ENCODE data around the gene NXNL1.

The NXNL1 gene

DNA sequence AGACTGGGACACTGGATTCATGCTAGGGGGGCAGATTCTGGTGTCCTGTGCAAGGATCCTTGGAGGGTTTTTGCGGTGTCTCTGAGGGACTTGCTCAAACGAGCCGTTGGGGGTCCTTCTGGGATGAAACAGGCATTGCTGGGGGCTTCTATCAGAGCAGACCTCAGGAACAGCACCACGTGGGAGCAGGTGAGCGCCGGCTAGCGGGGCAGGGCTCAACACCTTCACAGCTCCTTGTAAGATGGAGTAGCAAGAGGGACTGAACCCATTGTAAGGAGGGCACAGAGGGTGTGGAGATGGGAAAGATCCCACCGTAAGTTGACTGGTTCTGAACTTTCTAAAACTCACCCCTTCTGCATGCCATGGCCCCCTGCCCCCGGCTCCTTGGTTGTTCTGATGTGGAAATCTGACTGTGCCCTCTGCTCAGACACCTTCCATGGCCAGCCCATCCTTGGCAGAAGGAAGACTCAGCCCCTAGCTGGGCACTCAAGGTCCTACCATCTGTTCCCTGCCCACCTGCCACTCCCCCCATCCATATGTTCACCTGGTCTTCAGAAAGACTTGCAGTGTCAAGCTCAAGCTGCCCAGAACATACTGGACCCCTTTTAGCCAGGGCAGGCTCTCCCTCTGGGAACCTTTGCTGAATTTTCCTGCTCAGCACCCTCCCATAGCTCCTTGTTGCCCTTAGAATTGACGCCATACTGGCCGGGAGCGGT lies 10.8 kb upstream of the NXNL1 start:
- H3K14ac ChIP-seq (ENCODE audit: low read length): peak overlapping the region; percentile 23
- no peak overlapping the region for H3K4ac ChIP-seq (ENCODE audit: low read length)
- peaks cover 13 to 16% of the 10 kb centered on the region in 2 donors for H3K4me1 ChIP-seq (ENCODE audit: control insufficient read depth in 2 of 2, insufficient read depth in 1 of 2, low read depth in 1 of 2, low read length in 2 of 2)
- H2BK15ac ChIP-seq (ENCODE audit: low read length): peak overlapping the region; percentile 3
- no peak overlapping the region for H3K23ac ChIP-seq (ENCODE audit: low read depth, low read length, poor library complexity)
- DNase-seq (ENCODE audit: low spot score): no peak
- H2AK5ac ChIP-seq (ENCODE audit: low read depth, low read length): peak overlapping the region; percentile 39
- no peak overlapping the region for H3K27ac ChIP-seq (replicated peaks; ENCODE audit: low read length)
- peak overlapping the region; percentile 97 to 99 for H3K4me3 ChIP-seq (ENCODE audit: low read length in 2 of 2)
- no peak overlapping the region for H3K9ac ChIP-seq (ENCODE audit: low read depth, low read length, poor library complexity)
- WGBS, 2 donors (ENCODE audit: extremely low coverage in 2 of 2, insufficient read length in 2 of 2, insufficient replicate concordance in 1 of 2): no CpG with 5 or more reads among the region's 12 CpGs
- no peak overlapping the region for H2BK12ac ChIP-seq (ENCODE audit: low read length)
- H2BK120ac ChIP-seq (ENCODE audit: low read depth, low read length): no peak overlapping the region
- H3K79me1 ChIP-seq (ENCODE audit: low read depth, low read length): peaks cover 2% of the 10 kb centered on the region
- H3K36me3 ChIP-seq (replicated peaks in 1 of 2; ENCODE audit: control insufficient read depth in 2 of 2, insufficient read depth in 2 of 2, low read length in 2 of 2): no peaks in the 10 kb centered on the region
- H4K8ac ChIP-seq (ENCODE audit: low read depth, low read length): no peak overlapping the region
- H3K27me3 ChIP-seq (ENCODE audit: control insufficient read depth in 3 of 3, insufficient read depth in 3 of 3, low read depth in 1 of 3, low read length in 3 of 3): peaks cover 0 to 9% (median 0%) of the 10 kb centered on the region in 3 experiments
- H3K4me2 ChIP-seq (ENCODE audit: insufficient read depth, low read length, poor library complexity, severe bottlenecking): peak overlapping the region; percentile 72
- peak overlapping the region; percentile 44 for H3K18ac ChIP-seq (ENCODE audit: low read length)
- H2AFZ ChIP-seq (ENCODE audit: low read length): peak overlapping the region; percentile 100
- no peak overlapping the region for H2BK5ac ChIP-seq (ENCODE audit: low read length)
- peak overlapping the region; percentile 12 for H4K91ac ChIP-seq (ENCODE audit: low read depth, low read length, poor library complexity)
- H3K9me3 ChIP-seq (replicated peaks in 1 of 2; ENCODE audit: control insufficient read depth in 2 of 2, insufficient read depth in 1 of 2, low read depth in 1 of 2, low read length in 2 of 2): no peaks in the 10 kb centered on the region

DNA sequence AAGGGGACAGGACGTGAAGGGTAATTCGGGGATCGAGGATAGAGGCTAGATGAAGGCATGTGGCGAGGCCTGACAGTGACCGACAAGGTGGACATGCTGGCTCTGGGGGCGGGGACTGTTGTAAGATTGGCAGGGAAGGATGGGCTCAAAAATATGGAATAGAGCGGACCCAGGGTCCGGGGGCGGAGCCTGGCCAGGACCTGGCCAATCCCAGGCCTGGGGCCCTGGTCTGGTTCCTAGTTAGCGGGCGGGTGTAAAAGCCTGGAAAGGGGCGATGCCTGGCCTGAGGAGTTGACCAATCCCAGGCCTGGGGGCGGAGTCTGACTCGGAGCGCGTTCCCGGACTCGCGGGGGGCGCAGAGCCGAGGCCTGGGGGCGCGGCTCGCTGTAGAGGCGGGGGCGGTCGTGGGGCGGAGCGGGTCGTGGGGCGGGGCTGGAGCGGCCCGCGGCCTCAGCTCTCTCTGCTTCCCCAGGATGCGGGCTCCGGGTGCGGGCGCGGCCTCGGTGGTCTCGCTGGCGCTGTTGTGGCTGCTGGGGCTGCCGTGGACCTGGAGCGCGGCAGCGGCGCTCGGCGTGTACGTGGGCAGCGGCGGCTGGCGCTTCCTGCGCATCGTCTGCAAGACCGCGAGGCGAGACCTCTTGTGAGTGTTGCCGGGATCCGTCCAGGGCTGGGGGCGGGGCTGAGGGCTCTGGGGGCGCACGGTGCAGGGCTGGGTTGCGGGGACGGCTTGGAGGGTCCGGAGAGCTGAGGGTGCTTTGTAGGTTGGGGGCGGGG lies 9.5 kb upstream of the NXNL1 start, which contains the start of gene SLC27A1:
Gene SLC27A1 (plus strand): TSS at position 457 of the 774 bp plus-strand sequence. CDS start 17 bp downstream, at position 474.
- Histone ChIP-seq H2BK15ac (ENCODE audit: low read length) (peak within 1 kb of the TSS; percentile 25), H3K4me2 (ENCODE audit: insufficient read depth, low read length, poor library complexity, severe bottlenecking) (peak within 1 kb of the TSS; percentile 92), H2AK5ac (ENCODE audit: low read depth, low read length) (peak within 1 kb of the TSS; percentile 39), H3K79me1 (ENCODE audit: low read depth, low read length) (no peaks in the 10 kb centered on the region), H3K9ac (ENCODE audit: low read depth, low read length, poor library complexity) (peak within 1 kb of the TSS; percentile 99), H3K4me3 (ENCODE audit: low read length in 2 of 2) (peak within 1 kb of the TSS; percentile 97 to 99), H3K23ac (ENCODE audit: low read depth, low read length, poor library complexity) (peak within 1 kb of the TSS; percentile 97), H4K91ac (ENCODE audit: low read depth, low read length, poor library complexity) (no peak within 1 kb of the TSS), H2AFZ (ENCODE audit: low read length) (peak within 1 kb of the TSS; percentile 100), H3K14ac (ENCODE audit: low read length) (peak within 1 kb of the TSS; percentile 100), H2BK120ac (ENCODE audit: low read depth, low read length) (peak within 1 kb of the TSS; percentile 1), H3K4ac (ENCODE audit: low read length) (no peak within 1 kb of the TSS), H3K9me3 (replicated peaks in 1 of 2; ENCODE audit: control insufficient read depth in 2 of 2, insufficient read depth in 1 of 2, low read depth in 1 of 2, low read length in 2 of 2) (no peaks in the 10 kb centered on the region), H3K27ac (replicated peaks; ENCODE audit: low read length) (peak within 1 kb of the TSS; percentile 95), H3K4me1 (ENCODE audit: control insufficient read depth in 2 of 2, insufficient read depth in 1 of 2, low read depth in 1 of 2, low read length in 2 of 2) (peaks cover 15 to 16% of the 10 kb centered on the region in 2 donors), H4K8ac (ENCODE audit: low read depth, low read length) (peak within 1 kb of the TSS; percentile 43), H3K36me3 (replicated peaks in 1 of 2; ENCODE audit: control insufficient read depth in 2 of 2, insufficient read depth in 2 of 2, low read length in 2 of 2) (no peaks in the 10 kb centered on the region), H3K18ac (ENCODE audit: low read length) (peak within 1 kb of the TSS; percentile 100), H2BK5ac (ENCODE audit: low read length) (peak within 1 kb of the TSS; percentile 93), H3K27me3 (ENCODE audit: control insufficient read depth in 3 of 3, insufficient read depth in 3 of 3, low read depth in 1 of 3, low read length in 3 of 3) (peaks cover 0 to 9% (median 0%) of the 10 kb centered on the region in 3 experiments), H2BK12ac (ENCODE audit: low read length) (peak within 1 kb of the TSS; percentile 97)
- WGBS, 2 donors (ENCODE audit: extremely low coverage in 2 of 2, insufficient read length in 2 of 2, insufficient replicate concordance in 1 of 2): no CpG with 5 or more reads among the region's 67 CpGs
- peak; percentile 99 for DNase-seq (ENCODE audit: low spot score)

DNA sequence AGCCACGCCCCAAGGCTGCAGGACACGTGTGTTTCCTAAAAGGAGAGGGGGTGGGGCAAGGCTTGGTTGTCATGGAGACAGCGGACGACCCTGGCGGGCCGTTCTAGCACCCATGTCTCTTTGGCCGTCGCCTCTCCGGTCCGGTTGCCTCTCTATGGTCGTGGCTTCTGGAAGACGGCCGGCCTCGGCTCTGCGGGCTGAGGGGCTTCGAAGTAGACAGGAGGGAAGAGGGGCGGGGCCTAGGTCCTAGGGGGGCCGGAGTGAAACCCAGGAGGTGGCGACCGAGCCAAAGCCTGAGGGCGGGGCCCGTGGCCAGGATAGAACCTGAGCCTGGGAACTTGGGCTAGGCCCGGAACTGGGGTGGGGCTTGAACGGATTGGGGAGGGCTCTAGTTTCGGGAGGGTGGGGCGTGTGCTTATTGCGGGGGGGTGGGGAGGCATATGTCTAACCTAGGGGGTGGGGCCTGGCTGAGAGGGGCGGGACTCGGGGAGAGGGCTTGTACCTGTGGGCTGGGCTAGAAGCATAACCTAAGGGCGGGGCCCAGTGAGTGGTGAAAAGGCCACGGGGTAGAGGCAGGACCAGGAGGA lies 8.8 kb upstream of the NXNL1 start:
- no CpG with 5 or more reads among the region's 31 CpGs for WGBS, 2 donors (ENCODE audit: extremely low coverage in 2 of 2, insufficient read length in 2 of 2, insufficient replicate concordance in 1 of 2)
- peak overlapping the region; percentile 75 for H3K23ac ChIP-seq (ENCODE audit: low read depth, low read length, poor library complexity)
- H2AFZ ChIP-seq (ENCODE audit: low read length): peak overlapping the region; percentile 99
- H3K27ac ChIP-seq (replicated peaks; ENCODE audit: low read length): peak overlapping the region; percentile 95
- no peak overlapping the region for H4K91ac ChIP-seq (ENCODE audit: low read depth, low read length, poor library complexity)
- peak overlapping the region; percentile 25 for H2BK15ac ChIP-seq (ENCODE audit: low read length)
- H3K36me3 ChIP-seq (replicated peaks in 1 of 2; ENCODE audit: control insufficient read depth in 2 of 2, insufficient read depth in 2 of 2, low read length in 2 of 2): no peaks in the 10 kb centered on the region
- peak overlapping the region; percentile 92 for H3K4me2 ChIP-seq (ENCODE audit: insufficient read depth, low read length, poor library complexity, severe bottlenecking)
- H3K9me3 ChIP-seq (replicated peaks in 1 of 2; ENCODE audit: control insufficient read depth in 2 of 2, insufficient read depth in 1 of 2, low read depth in 1 of 2, low read length in 2 of 2): no peaks in the 10 kb centered on the region
- no peak overlapping the region for H3K4ac ChIP-seq (ENCODE audit: low read length)
- H4K8ac ChIP-seq (ENCODE audit: low read depth, low read length): no peak overlapping the region
- no peak overlapping the region for H2AK5ac ChIP-seq (ENCODE audit: low read depth, low read length)
- H2BK5ac ChIP-seq (ENCODE audit: low read length): peak overlapping the region; percentile 27
- H2BK12ac ChIP-seq (ENCODE audit: low read length): no peak overlapping the region
- peak overlapping the region; percentile 87 for H3K18ac ChIP-seq (ENCODE audit: low read length)
- peak overlapping the region; percentile 12 for H3K9ac ChIP-seq (ENCODE audit: low read depth, low read length, poor library complexity)
- no peak overlapping the region for H3K14ac ChIP-seq (ENCODE audit: low read length)
- no peaks in the 10 kb centered on the region for H3K79me1 ChIP-seq (ENCODE audit: low read depth, low read length)
- H3K4me3 ChIP-seq (ENCODE audit: low read length in 2 of 2): peak overlapping the region; percentile 87 to 99
- H3K4me1 ChIP-seq (ENCODE audit: control insufficient read depth in 2 of 2, insufficient read depth in 1 of 2, low read depth in 1 of 2, low read length in 2 of 2): peaks cover 15 to 16% of the 10 kb centered on the region in 2 donors
- no peak overlapping the region for H2BK120ac ChIP-seq (ENCODE audit: low read depth, low read length)
- peaks cover 0 to 11% (median 0%) of the 10 kb centered on the region in 3 experiments for H3K27me3 ChIP-seq (ENCODE audit: control insufficient read depth in 3 of 3, insufficient read depth in 3 of 3, low read depth in 1 of 3, low read length in 3 of 3)
- peak; percentile 95 for DNase-seq (ENCODE audit: low spot score)

Measured in neuronal stem cell (in vitro differentiated cells).